H1 (cell line): ENCODE measurements around the gene COL4A2. TPM values are rescaled to one million over a fixed set of nuclear protein-coding genes. Genes with fewer than 3 reads are reported as not detected.

Source experiments
- CTCF ChIA-PET: fragments of 300-600 bp; sonication (Branson Sonifier 250); formaldehyde crosslinking; loops from one replicate; lab custom pipeline; 2021; ENCODE audit not compliant: partially characterized antibody; lab: Charles Lee
- POLR2A ChIA-PET: fragments of 300-600 bp; sonication (Branson Sonifier 250); formaldehyde crosslinking; loops from one replicate; lab custom pipeline; 2021; ENCODE audit warnings: inconsistent platforms; ENCODE audit not compliant: partially characterized antibody; lab: Charles Lee
- DNase-seq, 2 experiments: peaks; one replicate each; pipeline versions ENCODE4 v3.0.0 to v3.0.0-alpha.2; 2010 to 2022; ENCODE audit warnings: low spot score in 2 of 2, low read depth in 1 of 2, mixed read lengths in 1 of 2
- FAIRE-seq: peaks from 2 replicates; lab custom pipeline; 2011; peaks lifted over from hg19 to GRCh38; lab: Jason Lieb, UNC
- H2AFZ ChIP-seq: 2 replicates; pipeline ENCODE4 v1.8.1; 2012; ENCODE audit warnings: low read length, inconsistent platforms
- H2AK5ac ChIP-seq: 2 replicates; pipeline ENCODE4 v1.6.1; 2013; ENCODE audit warnings: low read depth, low read length
- H2BK120ac ChIP-seq: replicated peaks from 2 replicates; pipeline ENCODE3; 2013; ENCODE audit warnings: low read depth, low read length, inconsistent platforms
- H2BK12ac ChIP-seq: 2 replicates; pipeline ENCODE4 v1.6.1; 2013; ENCODE audit warnings: low read depth, low read length
- H2BK15ac ChIP-seq: 2 replicates; pipeline ENCODE4 v1.6.1; 2013; ENCODE audit warnings: low read length
- H2BK20ac ChIP-seq: 2 replicates; pipeline ENCODE4 v1.6.1; 2013; ENCODE audit warnings: low read length
- H2BK5ac ChIP-seq: 2 replicates; pipeline ENCODE4 v1.6.1; 2013; ENCODE audit warnings: low read depth, low read length
- H3K14ac ChIP-seq: 2 replicates; pipeline ENCODE4 v1.6.1; 2013; ENCODE audit warnings: inconsistent platforms; ENCODE audit not compliant: insufficient read length
- H3K18ac ChIP-seq: 2 replicates; pipeline ENCODE4 v1.6.1; 2013; ENCODE audit warnings: low read length; ENCODE audit errors: extremely low read depth
- H3K23ac ChIP-seq: 2 replicates; pipeline ENCODE4 v1.6.1; 2013; ENCODE audit warnings: inconsistent platforms; ENCODE audit not compliant: insufficient read length
- H3K23me2 ChIP-seq: 2 replicates; pipeline ENCODE4 v1.6.1; 2013; ENCODE audit warnings: low read depth, low read length
- H3K27ac ChIP-seq: 2 replicates; pipeline ENCODE4 v1.6.1; 2011; ENCODE audit warnings: low read depth, low read length, inconsistent platforms
- H3K27me3 ChIP-seq, 4 experiments: replicated peaks in 1 of 4; 1 replicate in 1 of 4; 2 replicates in 3 of 4; pipeline versions ENCODE4 v1.6.1 to v1.8.1; 2011 to 2013; ENCODE audit warnings: low read length in 3 of 4, mild to moderate bottlenecking in 3 of 4, inconsistent platforms in 2 of 4, mixed read lengths in 2 of 4, moderate library complexity in 1 of 4; ENCODE audit not compliant: control insufficient read depth in 3 of 4, insufficient read depth in 3 of 4; ENCODE audit errors: extremely low read depth in 1 of 4
- H3K36me3 ChIP-seq, 4 experiments: 2 replicates each; pipeline versions ENCODE4 v1.6.1 to v1.8.1; 2011 to 2013; ENCODE audit warnings: mild to moderate bottlenecking in 4 of 4, low read length in 3 of 4, moderate library complexity in 2 of 4, control low read depth in 1 of 4, inconsistent platforms in 1 of 4; ENCODE audit not compliant: insufficient read depth in 4 of 4, control insufficient read depth in 2 of 4
- H3K4ac ChIP-seq: replicated peaks from 2 replicates; pipeline ENCODE3; 2013; ENCODE audit warnings: low read length, low read depth, mixed read lengths, inconsistent platforms; ENCODE audit not compliant: insufficient read length
- H3K4me1 ChIP-seq, 4 experiments: replicated peaks in 1 of 4; 1 replicate in 1 of 4; 2 replicates in 3 of 4; pipeline versions ENCODE4 v1.6.1 to v1.8.1; 2011 to 2013; ENCODE audit warnings: low read length in 3 of 4, inconsistent platforms in 2 of 4, mixed read lengths in 1 of 4; ENCODE audit not compliant: insufficient read depth in 4 of 4, control insufficient read depth in 3 of 4
- H3K4me2 ChIP-seq, 2 experiments: 2 replicates each; pipeline versions ENCODE4 v1.6.1 to v1.8.1; 2011 to 2013; ENCODE audit warnings: low read depth in 2 of 2, low read length in 2 of 2, control low read depth in 1 of 2, inconsistent platforms in 1 of 2, mild to moderate bottlenecking in 1 of 2; ENCODE audit not compliant: insufficient read depth in 1 of 2
- H3K4me3 ChIP-seq, 4 experiments: fragments of 200-600, 300-600 bp in 1 of 4; sonication (generic), shearing (Covaris generic), sonication (Bioruptor Twin) in 1 of 4; 2 replicates each; pipeline versions ENCODE4 v1.5.1 to v1.8.1; 2011 to 2016; ENCODE audit warnings: low read length in 4 of 4, low read depth in 3 of 4, control low read depth in 2 of 4, inconsistent platforms in 2 of 4, mild to moderate bottlenecking in 2 of 4, mixed read lengths in 1 of 4, moderate library complexity in 1 of 4; ENCODE audit not compliant: insufficient read depth in 2 of 4; ENCODE audit errors: extremely low read depth in 1 of 4
- H3K56ac ChIP-seq: replicated peaks from 2 replicates; pipeline ENCODE3; 2013; ENCODE audit warnings: low read depth, mild to moderate bottlenecking, mixed read lengths, low read length, inconsistent platforms; ENCODE audit not compliant: insufficient read length
- H3K79me1 ChIP-seq: 2 replicates; pipeline ENCODE4 v1.6.1; 2013; ENCODE audit warnings: low read depth, low read length, control low read depth
- H3K79me2 ChIP-seq, 2 experiments: 2 replicates each; pipeline versions ENCODE4 v1.6.1 to v1.8.1; 2012 to 2013; ENCODE audit warnings: low read length in 2 of 2, mild to moderate bottlenecking in 2 of 2, inconsistent platforms in 1 of 2; ENCODE audit not compliant: insufficient read depth in 2 of 2, control insufficient read depth in 1 of 2
- H3K9ac ChIP-seq, 4 experiments: replicated peaks in 1 of 4; 1 replicate in 1 of 4; 2 replicates in 3 of 4; pipeline versions ENCODE4 v1.6.1 to v1.8.1; 2011 to 2013; ENCODE audit warnings: low read depth in 3 of 4, low read length in 3 of 4, control low read depth in 2 of 4, mild to moderate bottlenecking in 2 of 4, moderate library complexity in 2 of 4, inconsistent platforms in 1 of 4; ENCODE audit errors: extremely low read depth in 1 of 4
- H3K9me3 ChIP-seq, 2 experiments: 2 replicates each; pipeline versions ENCODE4 v1.6.1 to v1.8.1; 2012 to 2013; ENCODE audit warnings: mild to moderate bottlenecking in 2 of 2, moderate library complexity in 2 of 2, control low read depth in 1 of 2, inconsistent platforms in 1 of 2, low read depth in 1 of 2, low read length in 1 of 2, mixed read lengths in 1 of 2; ENCODE audit not compliant: insufficient read depth in 2 of 2
- H4K20me1 ChIP-seq, 2 experiments: replicated peaks in 1 of 2; 2 replicates each; pipeline versions ENCODE3 to v1.8.1; 2011 to 2013; ENCODE audit warnings: inconsistent platforms in 2 of 2, low read length in 2 of 2, mild to moderate bottlenecking in 1 of 2; ENCODE audit not compliant: insufficient read depth in 2 of 2, control insufficient read depth in 1 of 2
- H4K5ac ChIP-seq: 2 replicates; pipeline ENCODE4 v1.6.1; 2013; ENCODE audit warnings: low read length, low read depth, mixed read lengths, inconsistent platforms; ENCODE audit not compliant: insufficient read length
- H4K8ac ChIP-seq: 2 replicates; pipeline ENCODE4 v1.8.0; 2013; ENCODE audit warnings: mild to moderate bottlenecking, moderate library complexity, low read length, inconsistent platforms; ENCODE audit not compliant: insufficient read depth; ENCODE audit errors: extremely low read depth
- H4K91ac ChIP-seq: replicated peaks from 2 replicates; pipeline ENCODE3; 2013; ENCODE audit warnings: low read length, mixed read lengths, inconsistent platforms; ENCODE audit not compliant: insufficient read length
- ATF3 ChIP-seq: IDR thresholded peaks from 2 replicates; pipeline ENCODE4 v1.6.1; 2011; ENCODE audit warnings: low read depth, mild to moderate bottlenecking, low read length; ENCODE audit not compliant: insufficient read depth
- CHD1 ChIP-seq: IDR thresholded peaks from 2 replicates; pipeline ENCODE4 v1.6.1; 2012; ENCODE audit warnings: low read depth, low read length, improper control_type of control experiment
- GABPA ChIP-seq: IDR thresholded peaks from 2 replicates; pipeline ENCODE4 v1.6.1; 2011; ENCODE audit warnings: mild to moderate bottlenecking, low read length, moderate library complexity, borderline replicate concordance; ENCODE audit not compliant: insufficient read depth
- MAFK ChIP-seq: IDR thresholded peaks from 2 replicates; pipeline ENCODE4 v1.6.1; 2012; ENCODE audit warnings: low read depth, mild to moderate bottlenecking, improper control_type of control experiment, low read length
- POLR2AphosphoS5 ChIP-seq: IDR thresholded peaks from 2 replicates; pipeline ENCODE4 v1.6.1; 2011; ENCODE audit warnings: low read depth, low read length
- RBBP5 ChIP-seq: IDR thresholded peaks from 2 replicates; pipeline ENCODE4 v1.7.1; 2012; ENCODE audit warnings: low read depth, mild to moderate bottlenecking, inconsistent platforms, low read length, moderate library complexity, borderline replicate concordance
- SP4 ChIP-seq: IDR thresholded peaks from 2 replicates; pipeline ENCODE4 v1.6.1; 2012; ENCODE audit warnings: low read length, inconsistent platforms
- TAF7 ChIP-seq: optimal IDR thresholded peaks from 2 replicates; pipeline ENCODE3; 2011; ENCODE audit warnings: low read depth, mild to moderate bottlenecking, inconsistent platforms, low read length, moderate library complexity, borderline replicate concordance
- ZNF274 ChIP-seq: IDR thresholded peaks from 2 replicates; pipeline ENCODE4 v1.7.0; 2012; ENCODE audit warnings: low read length, borderline replicate concordance; ENCODE audit errors: extremely low read depth
- WGBS, 2 experiments: shearing (Covaris generic) in 1 of 2; methylation state at CpG; one replicate each; pipeline versions ENCODE4 v1.1.6 to v1.1.7; 2013 to 2015; ENCODE audit warnings: low lambda C conversion rate in 2 of 2, mixed read lengths in 2 of 2, inconsistent platforms in 1 of 2, low coverage in 1 of 2, missing lambda C conversion rate in 1 of 2; ENCODE audit not compliant: insufficient replicate concordance in 2 of 2, insufficient coverage in 1 of 2, insufficient read length in 1 of 2; ENCODE audit errors: extremely low coverage in 1 of 2, missing lambda C conversion rate in 1 of 2; 5-methylcytosine and 5-hydroxymethylcytosine counted together
- polyA plus RNA-seq, 7 experiments: library from polyadenylated mRNA; depleted of rRNA in 3 of 7; stranded (reverse) in 5 of 7; unstranded in 2 of 7; fragments of >200 nt in 5 of 7; fragments of 200-250 nt in 2 of 7; gene quantifications; 1 replicate in 5 of 7; 2 replicates in 1 of 7; 4 replicates in 1 of 7; pipeline versions ENCODE4 v1.2.1 to v1.2.3, GENCODE V29; 2011 to 2013; ENCODE audit warnings: missing spikeins in 2 of 7, mixed read lengths in 2 of 7
- total RNA-seq: library from RNA; stranded (reverse); fragmentation: NEBNext Ultra II Directional; extraction: Animal tissue kit (Norgen Biotek cat#: 25700); gene quantifications from 2 replicates; pipeline ENCODE4 v1.2.1, GENCODE V29; 2021
- TF ChIP-seq, protein P1 (sequence below): IDR thresholded peaks from 2 replicates; pipeline ENCODE4 v1.6.1; 2011; ENCODE audit warnings: low read length, improper control_type of control experiment

Gene COL4A2
- total and polyA plus RNA-seq, 2 of the 8 experiments (the other 6 are each of a cell fraction or from before 2014, with no cell fraction given), result 80.4 to 87.3 TPM

DNA sequence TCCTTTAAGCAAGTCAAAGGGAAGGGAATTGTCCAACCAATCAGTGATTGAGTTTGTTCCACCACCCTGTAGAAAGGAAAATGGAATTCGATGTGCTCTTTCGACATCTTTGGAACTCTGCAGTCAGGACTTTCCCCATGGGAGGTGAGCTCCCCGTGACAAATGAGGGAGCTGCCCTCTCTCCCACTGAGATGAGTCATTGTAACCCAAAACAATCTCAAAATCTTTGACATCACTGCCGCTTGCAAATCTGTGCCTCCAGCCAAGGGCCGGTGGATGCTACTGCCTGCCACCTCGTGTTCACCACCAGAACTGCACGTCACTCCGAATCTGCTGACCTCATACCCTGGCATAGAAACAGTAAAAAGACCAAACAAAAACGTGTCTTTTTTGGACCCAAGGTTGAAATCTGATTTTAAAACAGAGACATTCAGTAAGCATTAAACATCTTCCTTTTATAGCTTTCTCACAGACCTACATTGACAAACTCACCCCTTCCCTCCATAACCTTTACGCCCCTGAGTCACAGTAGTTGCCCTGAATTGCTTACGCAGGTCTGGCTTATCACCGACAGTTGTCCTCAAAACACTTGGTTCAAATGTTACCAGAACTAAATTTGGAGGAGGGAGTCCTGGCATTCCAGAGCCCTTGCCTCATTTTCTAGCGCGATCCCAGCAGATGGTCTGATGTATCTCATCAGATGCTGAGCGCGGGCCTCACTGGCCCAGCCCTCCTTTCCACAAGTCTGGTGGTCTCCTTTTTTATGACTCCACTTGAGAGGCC, 105.2 kb downstream of the COL4A2 start:
- Histone ChIP-seq H3K4ac (no peak overlapping the region), H3K79me2 (no peaks in the 10 kb centered on the region), H3K27ac (no peak overlapping the region), H3K27me3 (no peaks in the 10 kb centered on the region; a peak in 1 of 7 replicates), H2BK15ac (no peak overlapping the region; the same call in 1 of the 2 replicates), H3K23ac (no peak overlapping the region), H3K4me1 (peaks cover 0 to 4% (median under 1%) of the 10 kb centered on the region in 4 experiments; a peak in 4 of 7 replicates), H3K18ac (peak overlapping the region; percentile 28; the same call in 1 of the 2 replicates), H2AK5ac (no peak overlapping the region; the same call in 1 of the 2 replicates), H3K14ac (no peak overlapping the region), H3K36me3 (no peaks in the 10 kb centered on the region; a peak in 1 of 8 replicates), H2BK120ac (no peak overlapping the region), H4K8ac (no peak overlapping the region), H2BK20ac (no peak overlapping the region), H3K56ac (no peak overlapping the region), H2BK12ac (peak overlapping the region; percentile 22; the same call in 1 of the 2 replicates), H3K9me3 (no peaks in the 10 kb centered on the region), H4K91ac (no peak overlapping the region), H2BK5ac (no peak overlapping the region), H4K5ac (no peak overlapping the region), H3K4me3 (no peak overlapping the region), H3K23me2 (no peaks in the 10 kb centered on the region; the same call in 1 of the 2 replicates), H2AFZ (no peak overlapping the region), H3K9ac (no peak overlapping the region; a peak in 1 of 7 replicates), H4K20me1 (peaks cover 0 to 2% of the 10 kb centered on the region in 2 experiments), H3K79me1 (peaks cover 4% of the 10 kb centered on the region; the same call in 1 of the 2 replicates), H3K4me2 (no peak overlapping the region; a peak in 1 of 4 replicates)
- 51% methylated on average over 16 of the region's 16 CpGs; no CpG with 5 or more reads in 1 of the 2 experiments for WGBS, 2 experiments
- CTCF ChIA-PET, result interaction anchor here (0.6 to 3.9 kb wide), 44 partner anchors 9 to 195 kb away, joined by 3 to 44 read pairs (median 4); no protein-coding TSS in a partner anchor
- FAIRE-seq (peak; percentile 99), DNase-seq (peak; percentile 47 to 89)
- POLR2A ChIA-PET, result no interaction called here
- TF ChIP-seq GABPA (no peak), ATF3 (0 out of 2 replicates have a peak, but pooled peaks have one; percentile 21), ZNF274 (no peak), MAFK (peak; percentile 71; the same call in 1 of the 2 replicates), POLR2AphosphoS5 (no peak), CHD1 (no peak), SP4 (no peak), RBBP5 (no peak), TAF7 (no peak)
- TF ChIP-seq, protein P1, sequence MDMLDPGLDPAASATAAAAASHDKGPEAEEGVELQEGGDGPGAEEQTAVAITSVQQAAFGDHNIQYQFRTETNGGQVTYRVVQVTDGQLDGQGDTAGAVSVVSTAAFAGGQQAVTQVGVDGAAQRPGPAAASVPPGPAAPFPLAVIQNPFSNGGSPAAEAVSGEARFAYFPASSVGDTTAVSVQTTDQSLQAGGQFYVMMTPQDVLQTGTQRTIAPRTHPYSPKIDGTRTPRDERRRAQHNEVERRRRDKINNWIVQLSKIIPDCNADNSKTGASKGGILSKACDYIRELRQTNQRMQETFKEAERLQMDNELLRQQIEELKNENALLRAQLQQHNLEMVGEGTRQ, result no peak
